HK-2 (cell line): ENCODE data around the gene AGPAT2.
"Not testable (repeated sequence)": the region's sequence is repeated elsewhere in the genome, so short reads cannot be mapped to it uniquely, and the experiment has no call there.

Experiments used
- DNase-seq: peaks from one replicate; pipeline ENCODE4 v3.0.0-alpha.2; 2018; ENCODE audit not compliant: unreplicated experiment

Gene AGPAT2

GRCh38 chr9:136720251-136720897 is 33.1 kb upstream of the AGPAT2 start:
- DNase-seq: no peak

GRCh38 chr9:136719195-136719880 is 32.1 kb upstream of the AGPAT2 start:
- no peak for DNase-seq

- DNase-seq: no peak
Observed at GRCh38 chr9:136718345-136719194, 31.3 kb upstream of the AGPAT2 start.

GRCh38 chr9:136717399-136717798 is 30.1 kb upstream of the AGPAT2 start:
- DNase-seq: no peak

GRCh38 chr9:136714893-136715274 is 27.6 kb upstream of the AGPAT2 start:
- DNase-seq: no peak

- DNase-seq: no peak
Observed at GRCh38 chr9:136714096-136714892, 27.0 kb upstream of the AGPAT2 start.

- no peak for DNase-seq
Observed at GRCh38 chr9:136713550-136713949, 26.3 kb upstream of the AGPAT2 start.

GRCh38 chr9:136712690-136713544 is 25.7 kb upstream of the AGPAT2 start:
- DNase-seq: no peak

GRCh38 chr9:136711751-136712689 is 24.8 kb upstream of the AGPAT2 start, which contains the start of gene DIPK1B:
TSS of gene DIPK1B (plus strand) at chr9:136712572. CDS start at chr9:136712666, 94 bp downstream.
- no peak for DNase-seq

GRCh38 chr9:136711219-136711648 is 24.0 kb upstream of the AGPAT2 start:
- DNase-seq: not testable (repeated sequence)

GRCh38 chr9:136710543-136710942 is 23.3 kb upstream of the AGPAT2 start:
- DNase-seq: no peak

GRCh38 chr9:136709454-136710109 is 22.3 kb upstream of the AGPAT2 start:
- DNase-seq: no peak

GRCh38 chr9:136707849-136708517 is 20.7 kb upstream of the AGPAT2 start:
- no peak for DNase-seq

- DNase-seq: no peak
Observed at GRCh38 chr9:136707011-136707410, 19.8 kb upstream of the AGPAT2 start.

GRCh38 chr9:136705564-136705963 is 18.3 kb upstream of the AGPAT2 start:
- DNase-seq: no peak

- not testable (repeated sequence) for DNase-seq
Observed at GRCh38 chr9:136704741-136705140, 17.5 kb upstream of the AGPAT2 start.

- DNase-seq: no peak
Observed at GRCh38 chr9:136703276-136703860, 16.1 kb upstream of the AGPAT2 start.

GRCh38 chr9:136701668-136702053 is 14.4 kb upstream of the AGPAT2 start:
- DNase-seq: no peak
